ENCODE results near the gene WDSUB1. TPM values are rescaled to one million over a fixed set of nuclear protein-coding genes. Genes with fewer than 3 reads are reported as not detected.

The WDSUB1 gene
- total and polyA plus RNA-seq, 9 of the 15 experiments (the other 6 are each of a cell fraction or from before 2014, with no cell fraction given), result 5.2 to 13.7 (median 9.4) TPM

GRCh38 chr2:159286709-159287441 lies 372 bp upstream of the WDSUB1 start (continued):
- peak; percentile 91 for TF ChIP-seq RBFOX2 (IDR thresholded peaks at IDR 0.05; ENCODE audit: low read depth, low read length)
- TF ChIP-seq KDM4B (IDR thresholded peaks at IDR 0.05; ENCODE audit: borderline replicate concordance in 2 of 2, low read depth in 1 of 2), result peak in 1 of 2 experiments; percentile 45; a peak in 1 of 4 replicates
- peak; percentile 1 for TF ChIP-seq VEZF1 (CRISPR knock-in tag; IDR thresholded peaks at IDR 0.05)
- TF ChIP-seq TEAD1 (CRISPR knock-in tag; IDR thresholded peaks at IDR 0.05), result peak in 1 of 2 experiments; percentile 47; a peak in 1 of 4 replicates
- TF ChIP-seq POLR2G (IDR thresholded peaks at IDR 0.05; ENCODE audit: low read depth, low read length), result peak; percentile 87
- TF ChIP-seq FIP1L1 (IDR thresholded peaks at IDR 0.05; ENCODE audit: low read depth, low read length, poor library complexity, severe bottlenecking), result peak; percentile 28
- TF ChIP-seq USF2 (CRISPR knock-in tag; IDR thresholded peaks at IDR 0.05), result no peak
- no peak for TF ChIP-seq BRD4 (IDR thresholded peaks at IDR 0.05)
- TF ChIP-seq ARNT (IDR thresholded peaks at IDR 0.05), result 0 out of 4 replicates have a peak, but pooled peaks have one; percentile 37 to 40
- TF ChIP-seq PHF20 (IDR thresholded peaks at IDR 0.05; ENCODE audit: partially characterized antibody), result peak; percentile 86
- peak; percentile 58; the same call in 1 of the 2 replicates for TF ChIP-seq XRCC5 (IDR thresholded peaks at IDR 0.05; ENCODE audit: low read depth, low read length)
- peak; percentile 33 for TF ChIP-seq CCNT2 (IDR thresholded peaks at IDR 0.05; ENCODE audit: borderline replicate concordance, extremely low read depth, insufficient read length, low read depth, low read length)
- TF ChIP-seq MAX (CRISPR knock-in tag; IDR thresholded peaks at IDR 0.05), result peak; percentile 56
- peak; percentile 18 to 61; a peak in 1 of 4 replicates for TF ChIP-seq MLLT1 (IDR thresholded peaks at IDR 0.05)
- TF ChIP-seq ZFP91 (CRISPR knock-in tag; IDR thresholded peaks at IDR 0.05), result peak; percentile 73
- no peak for TF ChIP-seq SIRT6 (IDR thresholded peaks at IDR 0.05; ENCODE audit: low read depth, low read length)
- TF ChIP-seq ZNF24 (IDR thresholded peaks at IDR 0.05), result no peak
- no peak; the same call in 1 of the 2 replicates for TF ChIP-seq NR2C1 (IDR thresholded peaks at IDR 0.05)
- TF ChIP-seq NR2C1 (tag; IDR thresholded peaks at IDR 0.05), result peak; percentile 61; the same call in 1 of the 2 replicates
- TF ChIP-seq KLF1 (tag; IDR thresholded peaks at IDR 0.05), result peak; percentile 31; the same call in 1 of the 2 replicates
- TF ChIP-seq ZNF408 (CRISPR knock-in tag; IDR thresholded peaks at IDR 0.05; ENCODE audit: low read depth), result no peak

Data from K562 (cell line).